GM23338 (cell line): ENCODE results near the gene HEY2. TPM values are rescaled to one million over a fixed set of nuclear protein-coding genes. Genes with fewer than 3 reads are reported as not detected.
A peak's percentile ranks its signal among the peaks of the same experiment; 100 is the strongest.

Source experiments
- ATAC-seq: fragments of 200-7000 bp; cut with Tn5 transposase; 3 replicates; pipeline ENCODE4 v1.9.1; 2020
- DNase-seq: peaks from one replicate; pipeline ENCODE4 v3.0.0-alpha.2; 2015; ENCODE audit warnings: low spot score
- H2AFZ ChIP-seq: fragments of 200-600 bp; sonication (generic); 2 replicates; pipeline ENCODE4 v1.8.0; 2016; ENCODE audit warnings: antibody characterized with exemption, mild to moderate bottlenecking, moderate library complexity
- H3F3A ChIP-seq: fragments of 200-600 bp; sonication (generic); replicated peaks from 2 replicates; pipeline ENCODE4 v1.8.0; 2017; ENCODE audit warnings: antibody characterized with exemption, mixed run types, low read depth
- H3K27ac ChIP-seq: fragments of 200-600 bp; sonication (generic); 2 replicates; pipeline ENCODE4 v1.6.1; 2016; ENCODE audit warnings: low read depth
- H3K27me3 ChIP-seq: fragments of 200-600 bp; sonication (generic); 2 replicates; pipeline ENCODE4 v1.8.0; 2016; ENCODE audit warnings: mild to moderate bottlenecking, mixed run types, moderate library complexity; ENCODE audit not compliant: insufficient read depth
- H3K36me3 ChIP-seq: fragments of 200-600 bp; sonication (generic); 2 replicates; pipeline ENCODE4 v1.8.0; 2016; ENCODE audit warnings: mild to moderate bottlenecking; ENCODE audit not compliant: insufficient read depth
- H3K4me1 ChIP-seq: fragments of 200-600 bp; sonication (generic); 2 replicates; pipeline ENCODE4 v1.8.0; 2016; ENCODE audit warnings: mild to moderate bottlenecking, moderate library complexity; ENCODE audit not compliant: insufficient read depth
- H3K4me2 ChIP-seq: fragments of 200-600 bp; sonication (generic); 2 replicates; pipeline ENCODE4 v1.7.1; 2017; ENCODE audit warnings: mixed run types
- H3K4me3 ChIP-seq: fragments of 200-600 bp; sonication (generic); 2 replicates; pipeline ENCODE4 v1.6.1; 2016; ENCODE audit warnings: mixed run types
- H3K79me2 ChIP-seq: fragments of 200-600 bp; sonication (generic); replicated peaks from 2 replicates; pipeline ENCODE4 v1.8.0; 2017; ENCODE audit warnings: mild to moderate bottlenecking; ENCODE audit not compliant: insufficient read depth
- H3K9me2 ChIP-seq: fragments of 200-600 bp; sonication (generic); 2 replicates; pipeline ENCODE4 v1.8.0; 2017; ENCODE audit not compliant: insufficient read depth
- H4K20me1 ChIP-seq: fragments of 200-600 bp; sonication (generic); replicated peaks from 2 replicates; pipeline ENCODE4 v1.8.0; 2017; ENCODE audit warnings: mild to moderate bottlenecking; ENCODE audit not compliant: insufficient read depth
- H3K27ac Mint-ChIP-seq: 2 replicates; pipeline ENCODE4 v1.8.0; 2020; ENCODE audit warnings: inconsistent platforms, mild to moderate bottlenecking, moderate library complexity, mixed read lengths
- H3K27me3 Mint-ChIP-seq: 3 replicates; pipeline ENCODE4 v1.8.0; 2022; ENCODE audit warnings: low read depth, mild to moderate bottlenecking, moderate library complexity, mixed read lengths, inconsistent platforms; ENCODE audit not compliant: insufficient read depth, poor library complexity
- H3K36me3 Mint-ChIP-seq: 3 replicates; pipeline ENCODE4 v1.8.0; 2021; ENCODE audit warnings: low read depth, mild to moderate bottlenecking, inconsistent platforms, moderate library complexity, mixed read lengths
- H3K4me1 Mint-ChIP-seq: 3 replicates; pipeline ENCODE4 v1.8.0; 2020; ENCODE audit warnings: mild to moderate bottlenecking, inconsistent platforms, mixed read lengths
- H3K4me3 Mint-ChIP-seq: 3 replicates; pipeline ENCODE4 v1.8.0; 2021; ENCODE audit warnings: moderate library complexity, mild to moderate bottlenecking, inconsistent platforms, mixed read lengths
- H3K9me3 Mint-ChIP-seq: 3 replicates; pipeline ENCODE4 v1.8.0; 2020; ENCODE audit warnings: moderate library complexity, mild to moderate bottlenecking, inconsistent platforms, mixed read lengths
- EZH2 ChIP-seq: fragments of 200-600 bp; sonication (generic); IDR thresholded peaks from one replicate; pipeline ENCODE4 v1.8.0; 2017; ENCODE audit warnings: antibody characterized with exemption, mild to moderate bottlenecking, low read depth; ENCODE audit not compliant: unreplicated experiment
- EZH2phosphoT487 ChIP-seq: fragments of 200-600 bp; sonication (generic); IDR thresholded peaks from one replicate; pipeline ENCODE4 v1.8.1; 2018; ENCODE audit warnings: antibody characterized with exemption; ENCODE audit not compliant: unreplicated experiment
- JUNB ChIP-seq: IDR thresholded peaks from one replicate; pipeline ENCODE4 v1.6.1; 2016; ENCODE audit warnings: antibody characterized with exemption; ENCODE audit not compliant: unreplicated experiment
- NANOG ChIP-seq: IDR thresholded peaks from 2 replicates; pipeline ENCODE4 v1.6.1; 2016; ENCODE audit warnings: antibody characterized with exemption, borderline replicate concordance
- POLR2AphosphoS5 ChIP-seq: IDR thresholded peaks from 2 replicates; pipeline ENCODE4 v1.6.1; 2016; ENCODE audit warnings: antibody characterized with exemption, low read depth
- polyA plus RNA-seq: library from polyadenylated mRNA; unstranded; fragments of >200 nt; fragmentation: Nextera tagmentation; extraction: Ambion mirVana; gene quantifications from 2 replicates; pipeline ENCODE4 v1.2.1, GENCODE V29; 2016
- total RNA-seq: library from RNA; depleted of rRNA; stranded (reverse); fragments of >200 nt; shearing (Covaris generic); gene quantifications from 2 replicates; pipeline ENCODE4 v1.2.3, GENCODE V29; 2014
- TF ChIP-seq, protein P1 (sequence below): IDR thresholded peaks from 2 replicates; pipeline ENCODE4 v1.6.1; 2016; ENCODE audit warnings: antibody characterized with exemption
- TF ChIP-seq, protein P2 (sequence below): fragments of 250-450 bp; sonication (Bioruptor Pico); IDR thresholded peaks from 2 replicates; pipeline ENCODE4 v1.5.0; 2020; ENCODE audit warnings: mild to moderate bottlenecking, moderate library complexity
- TF ChIP-seq, protein P3 (sequence below), 2 experiments: fragments of 200-600 bp in 1 of 2; sonication (generic) in 1 of 2; conservative IDR thresholded peaks; 2 replicates each; pipeline versions ENCODE4 v1.5.1 to v1.6.1; 2016 to 2017; ENCODE audit warnings: antibody characterized with exemption in 2 of 2, low read depth in 2 of 2, mild to moderate bottlenecking in 2 of 2, moderate library complexity in 1 of 2

The HEY2 gene
- total and polyA plus RNA-seq, 2 experiments from 2014 or later, result 4.3 to 8.5 TPM

DNA sequence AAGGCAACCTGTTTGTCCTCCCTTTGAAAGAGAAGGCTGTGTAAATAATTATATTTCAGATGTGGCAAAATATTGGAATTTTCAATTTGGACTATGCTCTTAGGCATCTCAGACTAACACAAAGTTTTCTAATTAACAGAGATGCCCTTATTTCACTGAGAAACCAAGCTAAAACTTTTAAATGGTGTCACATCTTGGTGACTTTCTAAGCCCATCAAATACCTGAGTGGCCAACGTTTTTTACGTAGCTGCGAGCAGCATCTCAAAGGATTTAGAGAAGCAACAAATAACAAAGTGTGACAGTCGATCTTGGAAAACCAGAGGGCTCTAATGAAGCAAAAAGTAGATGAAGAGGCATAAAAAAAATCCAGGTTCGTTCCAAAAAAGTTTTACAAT, 3.4 kb upstream of the HEY2 start:
- no peak overlapping the region for H2AFZ ChIP-seq
- H3K27ac Mint-ChIP-seq, result no peak overlapping the region

More for the DNA sequence above, 3.4 kb upstream of the HEY2 start:
- Histone ChIP-seq H4K20me1 (no peaks in the 10 kb centered on the region), H3K27me3 (peaks cover 32% of the 10 kb centered on the region), H3K9me2 (no peaks in the 10 kb centered on the region), H3K79me2 (peaks cover 26% of the 10 kb centered on the region), H3K36me3 (no peaks in the 10 kb centered on the region), H3K4me1 (peaks cover 56% of the 10 kb centered on the region), H3K4me2 (peak overlapping the region; percentile 86), H3F3A (peaks cover 24% of the 10 kb centered on the region), H3K27ac (peak overlapping the region; percentile 43), H3K4me3 (peak overlapping the region; percentile 66)
- H3K9me3 Mint-ChIP-seq, result no peaks in the 10 kb centered on the region; the same call in 2 of the 3 replicates
- TF ChIP-seq, protein P1, sequence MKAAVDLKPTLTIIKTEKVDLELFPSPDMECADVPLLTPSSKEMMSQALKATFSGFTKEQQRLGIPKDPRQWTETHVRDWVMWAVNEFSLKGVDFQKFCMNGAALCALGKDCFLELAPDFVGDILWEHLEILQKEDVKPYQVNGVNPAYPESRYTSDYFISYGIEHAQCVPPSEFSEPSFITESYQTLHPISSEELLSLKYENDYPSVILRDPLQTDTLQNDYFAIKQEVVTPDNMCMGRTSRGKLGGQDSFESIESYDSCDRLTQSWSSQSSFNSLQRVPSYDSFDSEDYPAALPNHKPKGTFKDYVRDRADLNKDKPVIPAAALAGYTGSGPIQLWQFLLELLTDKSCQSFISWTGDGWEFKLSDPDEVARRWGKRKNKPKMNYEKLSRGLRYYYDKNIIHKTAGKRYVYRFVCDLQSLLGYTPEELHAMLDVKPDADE, result no peak
- TF ChIP-seq EZH2, result no peak
- TF ChIP-seq, protein P2, sequence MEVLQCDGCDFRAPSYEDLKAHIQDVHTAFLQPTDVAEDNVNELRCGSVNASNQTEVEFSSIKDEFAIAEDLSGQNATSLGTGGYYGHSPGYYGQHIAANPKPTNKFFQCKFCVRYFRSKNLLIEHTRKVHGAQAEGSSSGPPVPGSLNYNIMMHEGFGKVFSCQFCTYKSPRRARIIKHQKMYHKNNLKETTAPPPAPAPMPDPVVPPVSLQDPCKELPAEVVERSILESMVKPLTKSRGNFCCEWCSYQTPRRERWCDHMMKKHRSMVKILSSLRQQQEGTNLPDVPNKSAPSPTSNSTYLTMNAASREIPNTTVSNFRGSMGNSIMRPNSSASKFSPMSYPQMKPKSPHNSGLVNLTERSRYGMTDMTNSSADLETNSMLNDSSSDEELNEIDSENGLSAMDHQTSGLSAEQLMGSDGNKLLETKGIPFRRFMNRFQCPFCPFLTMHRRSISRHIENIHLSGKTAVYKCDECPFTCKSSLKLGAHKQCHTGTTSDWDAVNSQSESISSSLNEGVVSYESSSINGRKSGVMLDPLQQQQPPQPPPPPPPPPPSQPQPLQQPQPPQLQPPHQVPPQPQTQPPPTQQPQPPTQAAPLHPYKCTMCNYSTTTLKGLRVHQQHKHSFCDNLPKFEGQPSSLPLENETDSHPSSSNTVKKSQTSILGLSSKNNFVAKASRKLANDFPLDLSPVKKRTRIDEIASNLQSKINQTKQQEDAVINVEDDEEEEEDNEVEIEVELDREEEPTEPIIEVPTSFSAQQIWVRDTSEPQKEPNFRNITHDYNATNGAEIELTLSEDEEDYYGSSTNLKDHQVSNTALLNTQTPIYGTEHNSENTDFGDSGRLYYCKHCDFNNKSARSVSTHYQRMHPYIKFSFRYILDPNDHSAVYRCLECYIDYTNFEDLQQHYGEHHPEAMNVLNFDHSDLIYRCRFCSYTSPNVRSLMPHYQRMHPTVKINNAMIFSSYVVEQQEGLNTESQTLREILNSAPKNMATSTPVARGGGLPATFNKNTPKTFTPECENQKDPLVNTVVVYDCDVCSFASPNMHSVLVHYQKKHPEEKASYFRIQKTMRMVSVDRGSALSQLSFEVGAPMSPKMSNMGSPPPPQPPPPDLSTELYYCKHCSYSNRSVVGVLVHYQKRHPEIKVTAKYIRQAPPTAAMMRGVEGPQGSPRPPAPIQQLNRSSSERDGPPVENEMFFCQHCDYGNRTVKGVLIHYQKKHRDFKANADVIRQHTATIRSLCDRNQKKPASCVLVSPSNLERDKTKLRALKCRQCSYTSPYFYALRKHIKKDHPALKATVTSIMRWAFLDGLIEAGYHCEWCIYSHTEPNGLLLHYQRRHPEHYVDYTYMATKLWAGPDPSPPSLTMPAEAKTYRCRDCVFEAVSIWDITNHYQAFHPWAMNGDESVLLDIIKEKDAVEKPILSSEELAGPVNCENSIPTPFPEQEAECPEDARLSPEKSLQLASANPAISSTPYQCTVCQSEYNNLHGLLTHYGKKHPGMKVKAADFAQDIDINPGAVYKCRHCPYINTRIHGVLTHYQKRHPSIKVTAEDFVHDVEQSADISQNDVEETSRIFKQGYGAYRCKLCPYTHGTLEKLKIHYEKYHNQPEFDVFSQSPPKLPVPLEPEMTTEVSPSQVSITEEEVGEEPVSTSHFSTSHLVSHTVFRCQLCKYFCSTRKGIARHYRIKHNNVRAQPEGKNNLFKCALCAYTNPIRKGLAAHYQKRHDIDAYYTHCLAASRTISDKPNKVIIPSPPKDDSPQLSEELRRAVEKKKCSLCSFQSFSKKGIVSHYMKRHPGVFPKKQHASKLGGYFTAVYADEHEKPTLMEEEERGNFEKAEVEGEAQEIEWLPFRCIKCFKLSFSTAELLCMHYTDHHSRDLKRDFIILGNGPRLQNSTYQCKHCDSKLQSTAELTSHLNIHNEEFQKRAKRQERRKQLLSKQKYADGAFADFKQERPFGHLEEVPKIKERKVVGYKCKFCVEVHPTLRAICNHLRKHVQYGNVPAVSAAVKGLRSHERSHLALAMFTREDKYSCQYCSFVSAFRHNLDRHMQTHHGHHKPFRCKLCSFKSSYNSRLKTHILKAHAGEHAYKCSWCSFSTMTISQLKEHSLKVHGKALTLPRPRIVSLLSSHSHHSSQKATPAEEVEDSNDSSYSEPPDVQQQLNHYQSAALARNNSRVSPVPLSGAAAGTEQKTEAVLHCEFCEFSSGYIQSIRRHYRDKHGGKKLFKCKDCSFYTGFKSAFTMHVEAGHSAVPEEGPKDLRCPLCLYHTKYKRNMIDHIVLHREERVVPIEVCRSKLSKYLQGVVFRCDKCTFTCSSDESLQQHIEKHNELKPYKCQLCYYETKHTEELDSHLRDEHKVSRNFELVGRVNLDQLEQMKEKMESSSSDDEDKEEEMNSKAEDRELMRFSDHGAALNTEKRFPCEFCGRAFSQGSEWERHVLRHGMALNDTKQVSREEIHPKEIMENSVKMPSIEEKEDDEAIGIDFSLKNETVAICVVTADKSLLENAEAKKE, result no peak
- no peak for TF ChIP-seq NANOG
- TF ChIP-seq JUNB, result no peak
- TF ChIP-seq EZH2phosphoT487, result no peak
- TF ChIP-seq, protein P3, sequence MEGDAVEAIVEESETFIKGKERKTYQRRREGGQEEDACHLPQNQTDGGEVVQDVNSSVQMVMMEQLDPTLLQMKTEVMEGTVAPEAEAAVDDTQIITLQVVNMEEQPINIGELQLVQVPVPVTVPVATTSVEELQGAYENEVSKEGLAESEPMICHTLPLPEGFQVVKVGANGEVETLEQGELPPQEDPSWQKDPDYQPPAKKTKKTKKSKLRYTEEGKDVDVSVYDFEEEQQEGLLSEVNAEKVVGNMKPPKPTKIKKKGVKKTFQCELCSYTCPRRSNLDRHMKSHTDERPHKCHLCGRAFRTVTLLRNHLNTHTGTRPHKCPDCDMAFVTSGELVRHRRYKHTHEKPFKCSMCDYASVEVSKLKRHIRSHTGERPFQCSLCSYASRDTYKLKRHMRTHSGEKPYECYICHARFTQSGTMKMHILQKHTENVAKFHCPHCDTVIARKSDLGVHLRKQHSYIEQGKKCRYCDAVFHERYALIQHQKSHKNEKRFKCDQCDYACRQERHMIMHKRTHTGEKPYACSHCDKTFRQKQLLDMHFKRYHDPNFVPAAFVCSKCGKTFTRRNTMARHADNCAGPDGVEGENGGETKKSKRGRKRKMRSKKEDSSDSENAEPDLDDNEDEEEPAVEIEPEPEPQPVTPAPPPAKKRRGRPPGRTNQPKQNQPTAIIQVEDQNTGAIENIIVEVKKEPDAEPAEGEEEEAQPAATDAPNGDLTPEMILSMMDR (conservative IDR thresholded peaks at IDR 0.05; ENCODE audit: low read depth in 2 of 2), result no peak
- no peak for TF ChIP-seq POLR2AphosphoS5
- peaks cover 36% of the 10 kb centered on the region for H3K27me3 Mint-ChIP-seq
- H3K36me3 Mint-ChIP-seq, result no peaks in the 10 kb centered on the region; the same call in 2 of the 3 replicates
- peak overlapping the region; percentile 78 for H3K4me3 Mint-ChIP-seq
- ATAC-seq (no peak), DNase-seq (peak; percentile 52)
- peaks cover 54% of the 10 kb centered on the region for H3K4me1 Mint-ChIP-seq
